ENCODE measurements around the gene GDF10. TPM values are rescaled to one million over a fixed set of nuclear protein-coding genes. Genes with fewer than 3 reads are reported as not detected.

The GDF10 gene
- total RNA-seq, 2 experiments from 2014 or later: 0.50 to 0.56 TPM

GRCh38 chr10:47347303-47347675 lies 47.3 kb downstream of the GDF10 start:
- POLR2A ChIA-PET: no interaction called here
- H3K36me3 Mint-ChIP-seq: no peaks in the 10 kb centered on the region
- H3K9me3 Mint-ChIP-seq: no peaks in the 10 kb centered on the region
- H3K27me3 Mint-ChIP-seq: no peaks in the 10 kb centered on the region
- no peak overlapping the region for H3K27ac Mint-ChIP-seq
- intact Hi-C loops (cut with micrococcal nuclease): no loop called here
- H3K4me1 Mint-ChIP-seq (ENCODE audit: low read depth): no peaks in the 10 kb centered on the region
- no peak overlapping the region for H3K4me3 Mint-ChIP-seq
- CTCF ChIA-PET: no interaction called here
- DNase-seq: no peak

- POLR2A ChIA-PET: no interaction called here
- Mint-ChIP-seq H3K9me3 (no peaks in the 10 kb centered on the region), H3K4me3 (no peak within 1 kb of the TSS), H3K36me3 (no peaks in the 10 kb centered on the region), H3K27ac (no peak within 1 kb of the TSS), H3K4me1 (ENCODE audit: low read depth) (no peaks in the 10 kb centered on the region), H3K27me3 (no peaks in the 10 kb centered on the region)
- CTCF ChIA-PET: interaction anchor here (0.6 kb wide), 1 partner anchor 30 kb away, joined by 4 read pairs; no protein-coding TSS in a partner anchor
- intact Hi-C loops (cut with micrococcal nuclease): no loop called here
- DNase-seq: no peak
These were observed 48.2 kb downstream of the GDF10 start, which contains the start of gene RBP3 for GRCh38 chr10:47348138-47348651. TSS of gene RBP3 (plus strand) at chr10:47348363. CDS start at chr10:47348485, 122 bp downstream.

- H3K36me3 Mint-ChIP-seq: no peaks in the 10 kb centered on the region
- POLR2A ChIA-PET: no interaction called here
- CTCF ChIA-PET: no interaction called here
- no peak for DNase-seq
- H3K4me3 Mint-ChIP-seq: no peak overlapping the region
- no peak overlapping the region for H3K27ac Mint-ChIP-seq
- H3K9me3 Mint-ChIP-seq: no peaks in the 10 kb centered on the region
- H3K27me3 Mint-ChIP-seq: no peaks in the 10 kb centered on the region
- no peaks in the 10 kb centered on the region for H3K4me1 Mint-ChIP-seq (ENCODE audit: low read depth)
- intact Hi-C loops (cut with micrococcal nuclease): no loop called here
These were observed 48.9 kb downstream of the GDF10 start for GRCh38 chr10:47348661-47349470.

- H3K36me3 Mint-ChIP-seq: no peaks in the 10 kb centered on the region
- H3K4me1 Mint-ChIP-seq (ENCODE audit: low read depth): no peaks in the 10 kb centered on the region
- H3K9me3 Mint-ChIP-seq: no peaks in the 10 kb centered on the region
- no peak overlapping the region for H3K27ac Mint-ChIP-seq
- H3K4me3 Mint-ChIP-seq: no peak overlapping the region
- no peaks in the 10 kb centered on the region for H3K27me3 Mint-ChIP-seq
- POLR2A ChIA-PET: no interaction called here
- intact Hi-C loops (cut with micrococcal nuclease): no loop called here
- CTCF ChIA-PET: no interaction called here
- no peak for DNase-seq
These were observed 49.5 kb downstream of the GDF10 start for GRCh38 chr10:47349516-47349915.

GRCh38 chr10:47349941-47350371 lies 50.0 kb downstream of the GDF10 start:
- no peak for DNase-seq
- ChIA-PET POLR2A (no interaction called here), CTCF (interaction anchor here (0.7 kb wide), 1 partner anchor 9 kb away, joined by 3 read pairs; no protein-coding TSS in a partner anchor)
- H3K27me3 Mint-ChIP-seq: no peaks in the 10 kb centered on the region
- no peaks in the 10 kb centered on the region for H3K9me3 Mint-ChIP-seq
- H3K4me3 Mint-ChIP-seq: no peak overlapping the region
- H3K4me1 Mint-ChIP-seq (ENCODE audit: low read depth): no peaks in the 10 kb centered on the region
- intact Hi-C loops (cut with micrococcal nuclease): no loop called here
- no peak overlapping the region for H3K27ac Mint-ChIP-seq
- H3K36me3 Mint-ChIP-seq: no peaks in the 10 kb centered on the region

- Mint-ChIP-seq H3K4me3 (no peak overlapping the region), H3K27me3 (no peaks in the 10 kb centered on the region), H3K36me3 (no peaks in the 10 kb centered on the region), H3K27ac (no peak overlapping the region), H3K9me3 (no peaks in the 10 kb centered on the region), H3K4me1 (ENCODE audit: low read depth) (no peaks in the 10 kb centered on the region)
- DNase-seq: no peak
- intact Hi-C loops (cut with micrococcal nuclease): no loop called here
- ChIA-PET CTCF (interaction anchor here (0.7 to 1.4 kb wide), 2 partner anchors 10 to 326 kb away, joined by 3 read pairs; no protein-coding TSS in a partner anchor), POLR2A (interaction anchor here (1.3 kb wide), 1 partner anchor 339 kb away, joined by 3 read pairs; no protein-coding TSS in a partner anchor)
These were observed 51.0 kb downstream of the GDF10 start for GRCh38 chr10:47350671-47351640.

- Mint-ChIP-seq H3K4me3 (no peak overlapping the region), H3K27ac (no peak overlapping the region), H3K27me3 (no peaks in the 10 kb centered on the region), H3K36me3 (no peaks in the 10 kb centered on the region), H3K4me1 (ENCODE audit: low read depth) (no peaks in the 10 kb centered on the region), H3K9me3 (no peaks in the 10 kb centered on the region)
- ChIA-PET CTCF (interaction anchor here (1.4 kb wide), 2 partner anchors 12 to 328 kb away, joined by 3 to 6 read pairs; no protein-coding TSS in a partner anchor), POLR2A (interaction anchor here (1.3 kb wide), 1 partner anchor 340 kb away, joined by 3 read pairs; no protein-coding TSS in a partner anchor)
- DNase-seq: no peak
- intact Hi-C loops (cut with micrococcal nuclease): no loop called here
These were observed 52.2 kb downstream of the GDF10 start for GRCh38 chr10:47351899-47352815.

GRCh38 chr10:47353351-47353750 lies 53.4 kb downstream of the GDF10 start:
- Mint-ChIP-seq H3K4me3 (no peak overlapping the region), H3K9me3 (no peaks in the 10 kb centered on the region), H3K27me3 (no peaks in the 10 kb centered on the region), H3K4me1 (ENCODE audit: low read depth) (no peaks in the 10 kb centered on the region), H3K36me3 (no peaks in the 10 kb centered on the region), H3K27ac (no peak overlapping the region)
- CTCF ChIA-PET: interaction anchor here (1.4 kb wide), 1 partner anchor 13 kb away, joined by 6 read pairs; no protein-coding TSS in a partner anchor
- POLR2A ChIA-PET: no interaction called here
- intact Hi-C loops (cut with micrococcal nuclease): no loop called here
- DNase-seq: no peak

GRCh38 chr10:47354165-47354564 lies 54.2 kb downstream of the GDF10 start:
- CTCF ChIA-PET: interaction anchor here (1.8 kb wide), 1 partner anchor 306 kb away, joined by 4 read pairs; no protein-coding TSS in a partner anchor
- no peaks in the 10 kb centered on the region for H3K9me3 Mint-ChIP-seq
- intact Hi-C loops (cut with micrococcal nuclease): no loop called here
- H3K36me3 Mint-ChIP-seq: no peaks in the 10 kb centered on the region
- no peaks in the 10 kb centered on the region for H3K4me1 Mint-ChIP-seq (ENCODE audit: low read depth)
- no peak for DNase-seq
- no peak overlapping the region for H3K4me3 Mint-ChIP-seq
- POLR2A ChIA-PET: no interaction called here
- no peak overlapping the region for H3K27ac Mint-ChIP-seq
- H3K27me3 Mint-ChIP-seq: no peaks in the 10 kb centered on the region

- no peaks in the 10 kb centered on the region for H3K27me3 Mint-ChIP-seq
These were observed 54.9 kb downstream of the GDF10 start for GRCh38 chr10:47354900-47355299.

GRCh38 chr10:47356708-47357107 lies 56.7 kb downstream of the GDF10 start:
- no peaks in the 10 kb centered on the region for H3K36me3 Mint-ChIP-seq
- H3K4me1 Mint-ChIP-seq (ENCODE audit: low read depth): no peaks in the 10 kb centered on the region
- no peak overlapping the region for H3K4me3 Mint-ChIP-seq
- no peaks in the 10 kb centered on the region for H3K27me3 Mint-ChIP-seq
- H3K27ac Mint-ChIP-seq: no peak overlapping the region
- H3K9me3 Mint-ChIP-seq: no peaks in the 10 kb centered on the region
- POLR2A ChIA-PET: no interaction called here
- CTCF ChIA-PET: interaction anchor here (2.2 kb wide), 1 partner anchor 16 kb away, joined by 10 read pairs; no protein-coding TSS in a partner anchor
- no peak for DNase-seq
- intact Hi-C loops (cut with micrococcal nuclease): no loop called here

More at GRCh38 chr10:47354900-47355299, 54.9 kb downstream of the GDF10 start:
- Mint-ChIP-seq H3K36me3 (no peaks in the 10 kb centered on the region), H3K4me1 (ENCODE audit: low read depth) (no peaks in the 10 kb centered on the region), H3K9me3 (no peaks in the 10 kb centered on the region), H3K4me3 (no peak overlapping the region), H3K27ac (no peak overlapping the region)
- POLR2A ChIA-PET: no interaction called here
- CTCF ChIA-PET: interaction anchor here (1.8 kb wide), 1 partner anchor 307 kb away, joined by 4 read pairs; no protein-coding TSS in a partner anchor
- intact Hi-C loops (cut with micrococcal nuclease): no loop called here
- DNase-seq: no peak

All from activated CD4-positive, alpha-beta memory T cell treated with anti-CD3 and anti-CD28 coated beads for 36 hours (primary cell).